BE2C (cell line): Measurements from ENCODE around the gene ATP1B2.

ENCODE experiments used
- DNase-seq: peaks from one replicate; pipeline ENCODE4 v3.0.0-alpha.2; 2020
- H3K27me3 ChIP-seq: fragments of 250-450 bp; sonication (Bioruptor Pico); 2 replicates; pipeline ENCODE4 v1.5.1; 2020; ENCODE audit warnings: mild to moderate bottlenecking
- H3K36me3 ChIP-seq: fragments of 250-450 bp; sonication (Bioruptor Pico); 2 replicates; pipeline ENCODE4 v1.5.1; 2020; ENCODE audit warnings: mild to moderate bottlenecking
- H3K4me1 ChIP-seq: fragments of 250-450 bp; sonication (Bioruptor Pico); 2 replicates; pipeline ENCODE4 v1.5.1; 2020
- H3K4me3 ChIP-seq: 2 replicates; pipeline ENCODE4 v1.5.1; 2011; ENCODE audit warnings: low read depth, low read length
- H3K9me3 ChIP-seq: fragments of 250-450 bp; sonication (Bioruptor Pico); 2 replicates; pipeline ENCODE4 v1.5.1; 2020
- TF ChIP-seq, protein P1 (sequence below): IDR thresholded peaks from 2 replicates; pipeline ENCODE4 v1.5.1; 2012; ENCODE audit warnings: mild to moderate bottlenecking, low read depth, low read length

Gene ATP1B2

DNA sequence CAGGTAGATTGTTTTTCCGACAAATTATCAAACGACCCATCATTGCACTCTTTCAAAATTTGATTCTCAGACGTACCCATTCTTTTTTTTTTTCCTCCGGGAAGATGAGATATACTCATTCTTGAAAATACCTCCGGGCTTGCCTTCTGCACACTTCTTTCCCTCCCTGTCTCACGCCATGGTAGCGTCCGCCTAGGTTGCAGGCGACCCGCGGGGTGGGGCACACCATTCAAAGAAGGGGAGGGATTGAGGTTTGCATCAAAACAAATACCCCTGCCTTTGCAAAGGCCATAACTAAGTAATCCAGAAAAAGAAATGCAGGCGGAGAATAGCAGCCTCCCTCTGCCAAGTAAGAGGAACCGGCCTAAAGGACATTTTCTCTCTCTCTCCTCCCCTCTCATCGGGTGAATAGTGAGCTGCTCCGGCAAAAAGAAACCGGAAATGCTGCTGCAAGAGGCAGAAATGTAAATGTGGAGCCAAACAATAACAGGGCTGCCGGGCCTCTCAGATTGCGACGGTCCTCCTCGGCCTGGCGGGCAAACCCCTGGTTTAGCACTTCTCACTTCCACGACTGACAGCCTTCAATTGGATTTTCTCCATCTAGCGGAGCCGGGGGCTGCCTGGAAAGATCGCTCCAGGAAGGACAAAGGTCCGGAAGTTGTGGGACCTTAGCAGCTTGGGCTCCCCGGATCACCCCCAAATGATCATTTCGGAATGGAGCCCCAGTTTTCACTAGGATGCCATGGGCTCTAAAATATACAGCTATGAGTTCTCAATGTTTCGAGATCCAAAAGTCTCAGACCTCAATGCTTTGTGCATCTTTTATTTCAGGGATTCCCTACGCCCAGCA is 35.7 kb downstream of the ATP1B2 start:
- Histone ChIP-seq H3K9me3 (no peaks in the 10 kb centered on the region), H3K36me3 (no peaks in the 10 kb centered on the region; the same call in none of the 2 replicates), H3K4me3 (peak overlapping the region; percentile 96), H3K27me3 (no peaks in the 10 kb centered on the region), H3K4me1 (no peaks in the 10 kb centered on the region)
- TF ChIP-seq, protein P1, sequence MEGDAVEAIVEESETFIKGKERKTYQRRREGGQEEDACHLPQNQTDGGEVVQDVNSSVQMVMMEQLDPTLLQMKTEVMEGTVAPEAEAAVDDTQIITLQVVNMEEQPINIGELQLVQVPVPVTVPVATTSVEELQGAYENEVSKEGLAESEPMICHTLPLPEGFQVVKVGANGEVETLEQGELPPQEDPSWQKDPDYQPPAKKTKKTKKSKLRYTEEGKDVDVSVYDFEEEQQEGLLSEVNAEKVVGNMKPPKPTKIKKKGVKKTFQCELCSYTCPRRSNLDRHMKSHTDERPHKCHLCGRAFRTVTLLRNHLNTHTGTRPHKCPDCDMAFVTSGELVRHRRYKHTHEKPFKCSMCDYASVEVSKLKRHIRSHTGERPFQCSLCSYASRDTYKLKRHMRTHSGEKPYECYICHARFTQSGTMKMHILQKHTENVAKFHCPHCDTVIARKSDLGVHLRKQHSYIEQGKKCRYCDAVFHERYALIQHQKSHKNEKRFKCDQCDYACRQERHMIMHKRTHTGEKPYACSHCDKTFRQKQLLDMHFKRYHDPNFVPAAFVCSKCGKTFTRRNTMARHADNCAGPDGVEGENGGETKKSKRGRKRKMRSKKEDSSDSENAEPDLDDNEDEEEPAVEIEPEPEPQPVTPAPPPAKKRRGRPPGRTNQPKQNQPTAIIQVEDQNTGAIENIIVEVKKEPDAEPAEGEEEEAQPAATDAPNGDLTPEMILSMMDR, result no peak
- DNase-seq, result peak; percentile 70

DNA sequence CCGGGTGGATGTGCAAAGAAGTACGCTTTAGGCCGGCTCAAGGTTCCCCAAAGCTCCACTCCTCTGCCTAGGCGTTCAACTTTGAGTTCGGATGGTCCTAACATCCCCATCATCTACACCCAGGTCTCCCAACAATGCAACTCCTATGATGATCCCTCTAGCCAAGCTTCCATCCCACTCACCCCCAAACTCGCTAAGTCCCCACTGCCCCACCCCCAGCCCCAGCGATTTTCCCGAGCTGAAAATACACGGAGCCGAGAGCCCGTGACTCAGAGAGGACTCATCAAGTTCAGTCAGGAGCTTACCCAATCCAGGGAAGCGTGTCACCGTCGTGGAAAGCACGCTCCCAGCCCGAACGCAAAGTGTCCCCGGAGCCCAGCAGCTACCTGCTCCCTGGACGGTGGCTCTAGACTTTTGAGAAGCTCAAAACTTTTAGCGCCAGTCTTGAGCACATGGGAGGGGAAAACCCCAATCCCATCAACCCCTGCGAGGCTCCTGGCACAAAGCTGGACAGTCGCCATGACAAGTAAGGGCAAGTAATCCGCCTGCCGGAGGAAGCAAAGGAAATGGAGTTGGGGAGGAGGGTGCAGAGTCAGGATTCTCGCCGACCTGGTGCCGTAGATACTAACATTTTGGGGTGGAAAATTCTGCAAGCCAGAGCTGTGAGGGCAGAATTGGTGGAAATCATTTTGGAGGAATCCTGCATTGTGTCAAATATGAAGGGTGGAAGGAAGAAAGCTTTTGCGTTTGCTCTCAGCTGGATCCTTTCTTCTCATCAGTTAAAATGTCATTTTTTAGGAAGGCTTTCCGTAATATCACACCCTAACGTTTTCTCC is 36.6 kb downstream of the ATP1B2 start, which contains the start of gene TP53:
Gene TP53 (minus strand): TSS at position 419 of the 836 bp plus-strand sequence. CDS start 10,896 bp downstream, outside the sequence.
- Histone ChIP-seq H3K36me3 (no peaks in the 10 kb centered on the region; the same call in none of the 2 replicates), H3K27me3 (no peaks in the 10 kb centered on the region), H3K4me3 (peak within 1 kb of the TSS; percentile 96), H3K4me1 (no peaks in the 10 kb centered on the region), H3K9me3 (no peaks in the 10 kb centered on the region)
- DNase-seq, result peak; percentile 84
- TF ChIP-seq, protein P1, result no peak

DNA sequence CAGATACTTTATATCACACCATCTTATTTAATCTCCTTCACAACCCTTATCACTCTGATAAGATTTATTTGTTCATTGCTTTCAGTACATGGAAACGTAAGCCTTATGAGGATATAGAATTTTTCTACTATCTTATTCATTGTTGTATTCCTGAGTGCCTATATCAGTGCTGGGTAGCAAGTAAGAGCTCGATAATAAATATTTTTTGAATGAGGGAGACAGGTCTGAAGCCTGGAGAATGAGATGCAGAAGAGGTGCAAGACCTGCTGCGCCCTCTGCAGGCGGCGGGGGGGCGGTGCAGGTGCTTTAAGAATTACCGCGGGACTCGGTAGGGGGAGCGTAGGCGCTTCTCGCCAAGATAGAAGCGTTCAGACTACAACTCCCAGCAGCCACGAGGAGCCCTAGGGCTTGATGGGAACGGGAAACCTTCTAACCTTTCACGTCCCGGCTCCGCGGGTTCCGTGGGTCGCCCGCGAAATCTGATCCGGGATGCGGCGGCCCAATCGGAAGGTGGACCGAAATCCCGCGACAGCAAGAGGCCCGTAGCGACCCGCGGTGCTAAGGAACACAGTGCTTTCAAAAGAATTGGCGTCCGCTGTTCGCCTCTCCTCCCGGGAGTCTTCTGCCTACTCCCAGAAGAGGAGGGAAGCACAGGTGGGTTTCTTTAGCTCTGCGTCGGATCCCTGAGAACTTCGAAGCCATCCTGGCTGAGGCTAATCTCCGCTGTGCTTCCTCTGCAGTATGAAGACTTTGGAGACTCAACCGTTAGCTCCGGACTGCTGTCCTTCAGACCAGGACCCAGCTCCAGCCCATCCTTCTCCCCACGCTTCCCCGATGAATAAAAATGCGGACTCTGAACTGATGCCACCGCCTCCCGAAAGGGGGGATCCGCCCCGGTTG is 37.4 kb downstream of the ATP1B2 start, which contains the start of gene WRAP53:
Gene WRAP53 (plus strand): TSS at position 570 of the 900 bp plus-strand sequence. CDS start 172 bp downstream, at position 742.
- Histone ChIP-seq H3K36me3 (no peaks in the 10 kb centered on the region; the same call in none of the 2 replicates), H3K9me3 (no peaks in the 10 kb centered on the region), H3K4me3 (peak within 1 kb of the TSS; percentile 96), H3K4me1 (no peaks in the 10 kb centered on the region), H3K27me3 (no peaks in the 10 kb centered on the region)
- peak; percentile 86 for DNase-seq
- TF ChIP-seq, protein P1, result peak; percentile 74

DNA sequence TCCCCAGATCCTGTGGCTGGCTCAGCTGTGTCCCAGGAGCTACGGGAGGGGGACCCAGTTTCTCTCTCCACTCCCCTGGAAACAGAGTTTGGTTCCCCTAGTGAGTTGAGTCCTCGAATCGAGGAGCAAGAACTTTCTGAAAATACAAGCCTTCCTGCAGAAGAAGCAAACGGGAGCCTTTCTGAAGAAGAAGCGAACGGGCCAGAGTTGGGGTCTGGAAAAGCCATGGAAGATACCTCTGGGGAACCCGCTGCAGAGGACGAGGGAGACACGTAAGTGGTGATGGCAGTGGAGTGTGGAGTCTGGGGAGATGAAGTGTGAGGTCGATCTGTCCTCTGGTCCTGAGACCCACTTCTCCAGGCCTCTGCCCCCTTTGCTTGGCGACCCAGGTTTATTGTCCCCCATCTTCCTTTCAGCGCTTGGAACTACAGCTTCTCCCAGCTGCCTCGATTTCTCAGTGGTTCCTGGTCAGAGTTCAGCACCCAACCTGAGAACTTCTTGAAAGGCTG is 38.1 kb downstream of the ATP1B2 start:
- Histone ChIP-seq H3K27me3 (no peaks in the 10 kb centered on the region), H3K4me3 (peak overlapping the region; percentile 96), H3K4me1 (no peaks in the 10 kb centered on the region), H3K36me3 (no peaks in the 10 kb centered on the region; the same call in none of the 2 replicates), H3K9me3 (no peaks in the 10 kb centered on the region)
- DNase-seq, result no peak
- TF ChIP-seq, protein P1, result no peak

DNA sequence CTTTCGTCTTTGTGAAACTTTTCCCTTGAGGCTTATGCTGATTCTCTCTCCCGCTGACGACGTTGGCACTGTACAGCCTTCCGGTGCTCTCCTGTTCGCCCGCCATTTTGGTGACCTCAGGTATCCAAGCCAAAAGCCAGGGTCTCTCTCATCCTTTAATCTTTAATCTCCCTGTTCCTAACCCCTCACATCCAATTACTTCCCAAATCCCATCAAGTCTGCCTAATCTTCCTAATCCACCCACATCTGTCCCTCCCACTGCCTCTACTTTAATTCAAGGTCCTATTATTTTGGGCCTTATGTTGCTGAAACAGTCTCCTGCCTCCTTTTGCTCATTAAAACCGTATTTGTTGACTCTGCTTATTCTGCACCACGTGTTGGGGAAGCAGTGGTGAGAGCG is 44.9 kb downstream of the ATP1B2 start:
- Histone ChIP-seq H3K9me3 (no peaks in the 10 kb centered on the region), H3K4me3 (no peak overlapping the region), H3K36me3 (no peaks in the 10 kb centered on the region), H3K27me3 (no peaks in the 10 kb centered on the region), H3K4me1 (no peaks in the 10 kb centered on the region)
- TF ChIP-seq, protein P1, result no peak
- DNase-seq, result no peak
